Stimulated activated CD4-positive, alpha-beta T cell treated with anti-CD3 and anti-CD28 coated beads, Interleukin-1b, Interleukin-23, amount 100 ng/mL, for 4 hours (primary cell): Measurements from ENCODE around the gene SPATA25.
"Not testable (repeated sequence)": the region's sequence is repeated elsewhere in the genome, so short reads cannot be mapped to it uniquely, and the experiment has no call there.

Experiments used
- DNase-seq, 2 donors: peaks; one replicate each; pipeline ENCODE4 v3.0.0-alpha.2; 2020; ENCODE audit warnings: low read depth in 2 of 2

SPATA25 gene, protein sequence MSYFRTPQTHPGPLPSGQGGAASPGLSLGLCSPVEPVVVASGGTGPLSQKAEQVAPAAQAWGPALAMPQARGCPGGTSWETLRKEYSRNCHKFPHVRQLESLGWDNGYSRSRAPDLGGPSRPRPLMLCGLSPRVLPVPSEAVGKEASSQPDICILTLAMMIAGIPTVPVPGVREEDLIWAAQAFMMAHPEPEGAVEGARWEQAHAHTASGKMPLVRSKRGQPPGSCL

DNA sequence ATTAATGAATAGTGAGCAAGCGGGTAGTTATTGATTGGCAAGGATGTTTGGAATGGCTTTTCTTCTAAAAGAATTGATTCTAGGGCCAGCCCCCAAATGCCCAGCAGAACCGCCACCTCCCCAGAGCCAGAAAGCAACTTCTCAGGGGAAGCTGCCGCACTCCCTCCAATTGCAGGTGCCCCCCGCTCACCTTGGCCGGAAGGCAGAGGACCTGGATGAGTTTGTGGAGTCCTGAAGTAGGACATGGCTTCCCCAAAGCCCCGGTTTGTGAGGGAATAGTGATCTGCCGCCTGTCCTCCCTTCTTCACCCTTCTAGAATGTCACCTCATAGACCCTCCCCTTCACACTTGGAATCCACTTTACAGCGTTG is at the start of gene SPATA25:
Gene SPATA25, minus strand, starts transcription at position 277 of the 370 bp plus-strand sequence. Its CDS starts 32 bp downstream, at position 245.
- no peak for DNase-seq

GRCh38 chr20:45935416-45936046 is 48.1 kb upstream of the SPATA25 start:
- no peak for DNase-seq

GRCh38 chr20:45934586-45935415 is 47.4 kb upstream of the SPATA25 start, which contains the start of gene PCIF1:
Gene PCIF1 (plus strand): TSS chr20:45934683. CDS start chr20:45939000, 4,317 bp downstream.
- DNase-seq = peak; percentile 98 to 99

- no peak for DNase-seq
Observed at GRCh38 chr20:45934046-45934585, 46.7 kb upstream of the SPATA25 start.

DNA sequence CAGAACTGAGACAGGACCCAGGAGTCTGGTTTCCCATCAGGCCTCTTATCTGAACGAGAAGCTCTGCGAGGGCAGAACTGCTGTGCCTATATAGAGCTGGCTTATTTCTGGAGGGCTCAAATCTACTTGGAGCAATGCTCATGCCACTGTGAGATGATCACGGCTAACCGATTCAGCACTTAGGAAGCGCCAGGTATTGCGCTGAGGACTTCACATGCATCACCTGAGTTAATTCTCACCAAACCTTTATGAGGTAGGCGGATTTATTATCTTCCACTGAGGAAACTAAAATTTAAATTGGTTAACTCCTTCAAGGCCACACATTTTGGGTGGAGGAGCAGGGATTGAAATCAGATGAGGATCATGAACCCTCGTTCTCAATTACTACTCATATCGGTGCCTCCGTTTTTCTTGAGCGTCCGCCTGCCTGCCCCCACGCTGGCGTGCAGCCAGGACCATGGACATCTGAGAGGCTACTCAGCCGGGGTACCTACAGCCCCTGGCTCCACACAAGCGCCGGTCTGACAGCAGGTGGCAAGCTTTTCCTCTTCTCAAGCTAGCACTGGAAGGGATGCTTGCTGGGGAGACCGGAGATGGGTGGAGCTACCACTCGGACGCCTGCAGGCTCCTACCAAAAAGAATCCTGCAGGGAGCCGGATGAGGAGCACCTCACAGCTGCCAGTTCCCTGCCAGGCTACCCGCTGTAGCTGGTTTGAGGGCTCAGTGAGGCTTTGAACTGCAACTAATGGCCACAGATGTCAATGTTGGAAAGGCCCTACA is 46.0 kb upstream of the SPATA25 start:
- DNase-seq = peak; percentile 29

DNA sequence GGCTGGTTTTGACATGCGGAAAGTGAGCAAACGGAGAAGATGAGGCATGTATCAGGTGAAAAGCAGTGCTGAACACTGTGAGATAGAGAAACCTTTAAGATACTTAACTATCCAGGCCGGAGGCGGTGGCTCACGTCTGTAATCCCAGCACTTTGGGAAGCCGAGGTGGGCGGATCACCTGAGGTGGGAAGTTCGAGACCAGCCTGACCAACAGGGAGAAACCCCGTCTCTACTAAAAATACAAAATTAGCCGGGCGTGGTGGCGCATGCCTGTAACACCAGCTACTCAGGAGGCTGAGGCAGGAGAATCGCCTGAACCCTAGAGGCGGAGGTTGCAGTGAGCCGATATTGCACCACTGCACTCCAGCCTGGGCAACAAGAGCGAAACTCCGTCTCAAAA is 44.3 kb upstream of the SPATA25 start:
- DNase-seq = not testable (repeated sequence)

DNA sequence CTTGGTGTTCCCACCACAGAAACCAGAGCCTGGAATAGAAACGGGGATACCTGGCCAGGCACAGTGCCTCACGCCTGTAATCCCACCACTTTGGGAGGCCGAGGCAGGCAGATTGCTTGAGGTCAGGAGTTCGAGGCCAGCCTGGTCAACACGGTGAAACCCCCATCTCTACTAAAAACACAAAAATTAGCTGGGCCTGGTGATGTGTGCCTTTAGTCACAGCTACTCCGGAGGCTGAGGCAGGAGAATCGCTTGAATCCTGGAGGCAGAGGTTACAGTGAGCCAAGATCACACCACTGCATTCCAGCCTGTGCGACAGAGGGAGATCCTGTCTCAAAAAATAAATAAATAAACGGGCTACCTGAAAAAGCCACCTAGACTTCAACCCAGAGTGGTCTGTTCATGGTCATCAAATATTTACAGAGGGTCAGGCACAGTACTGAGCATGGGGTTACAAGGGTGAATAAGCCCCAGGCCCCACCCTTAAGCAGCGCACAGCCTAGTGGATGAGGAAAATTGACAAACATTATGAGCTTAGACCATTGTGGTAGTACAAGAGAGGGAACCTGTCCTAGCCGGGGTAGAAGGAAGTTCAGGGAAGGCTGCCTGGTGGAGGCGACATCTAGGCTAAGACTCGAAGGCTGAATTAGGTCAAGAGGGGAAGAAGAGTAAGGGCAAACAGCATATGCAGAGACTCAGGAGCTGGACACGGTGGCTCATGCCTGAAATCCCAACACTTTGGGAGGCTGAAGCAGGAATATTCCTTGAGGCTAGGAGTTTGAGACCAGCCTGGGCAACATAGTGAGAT is 39.9 kb upstream of the SPATA25 start:
- DNase-seq = no peak

DNA sequence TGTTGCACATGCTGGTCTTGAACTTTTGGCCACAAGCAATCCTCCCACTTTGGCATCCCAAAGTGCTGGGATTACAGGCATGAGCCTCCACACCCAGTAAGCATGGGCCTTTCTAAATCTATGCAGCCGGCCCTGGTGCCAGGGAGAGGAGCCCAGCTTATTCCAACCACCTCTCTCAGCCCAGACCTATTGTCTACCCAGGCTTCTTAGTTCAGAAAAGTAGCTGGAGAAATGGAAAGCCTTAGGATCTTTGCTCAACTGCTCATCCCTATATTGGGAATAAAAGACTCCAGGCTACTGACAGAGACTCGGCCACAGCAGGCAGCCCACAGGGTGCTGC is 39.3 kb upstream of the SPATA25 start:
- DNase-seq = no peak

DNA sequence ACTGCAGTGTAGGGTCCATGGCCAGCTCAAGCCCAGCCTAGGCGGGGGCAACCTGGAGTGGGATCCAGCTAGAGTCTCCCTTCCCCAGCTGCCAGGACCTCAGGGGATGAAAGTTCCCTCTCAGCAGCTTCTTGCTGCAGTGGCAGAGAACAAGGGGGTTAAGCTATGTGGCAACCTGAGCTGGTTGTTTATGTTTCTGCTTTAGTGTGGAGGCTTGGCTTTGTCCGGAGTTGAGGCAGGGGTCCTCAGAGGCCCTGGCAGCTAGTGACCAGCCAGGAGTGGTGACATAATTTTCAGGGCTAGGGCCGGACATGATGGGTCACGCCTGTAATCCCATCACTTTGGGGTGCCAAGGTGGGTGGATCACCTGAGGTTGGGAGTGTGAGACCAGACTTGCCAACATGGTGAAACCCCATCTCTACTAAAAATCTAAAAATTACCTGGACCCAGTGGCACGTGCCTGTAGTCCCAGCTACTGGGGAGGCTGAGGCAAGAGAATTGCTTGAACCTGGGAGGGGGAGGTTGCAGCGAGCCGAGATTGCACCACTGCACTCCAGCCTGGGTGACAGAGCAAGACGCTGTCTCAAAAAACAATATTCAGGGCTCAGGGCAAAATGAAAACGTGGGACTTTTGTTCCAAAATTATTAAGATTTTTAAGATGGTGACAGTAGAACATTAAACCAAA is 38.5 kb upstream of the SPATA25 start:
- DNase-seq = no peak

DNA sequence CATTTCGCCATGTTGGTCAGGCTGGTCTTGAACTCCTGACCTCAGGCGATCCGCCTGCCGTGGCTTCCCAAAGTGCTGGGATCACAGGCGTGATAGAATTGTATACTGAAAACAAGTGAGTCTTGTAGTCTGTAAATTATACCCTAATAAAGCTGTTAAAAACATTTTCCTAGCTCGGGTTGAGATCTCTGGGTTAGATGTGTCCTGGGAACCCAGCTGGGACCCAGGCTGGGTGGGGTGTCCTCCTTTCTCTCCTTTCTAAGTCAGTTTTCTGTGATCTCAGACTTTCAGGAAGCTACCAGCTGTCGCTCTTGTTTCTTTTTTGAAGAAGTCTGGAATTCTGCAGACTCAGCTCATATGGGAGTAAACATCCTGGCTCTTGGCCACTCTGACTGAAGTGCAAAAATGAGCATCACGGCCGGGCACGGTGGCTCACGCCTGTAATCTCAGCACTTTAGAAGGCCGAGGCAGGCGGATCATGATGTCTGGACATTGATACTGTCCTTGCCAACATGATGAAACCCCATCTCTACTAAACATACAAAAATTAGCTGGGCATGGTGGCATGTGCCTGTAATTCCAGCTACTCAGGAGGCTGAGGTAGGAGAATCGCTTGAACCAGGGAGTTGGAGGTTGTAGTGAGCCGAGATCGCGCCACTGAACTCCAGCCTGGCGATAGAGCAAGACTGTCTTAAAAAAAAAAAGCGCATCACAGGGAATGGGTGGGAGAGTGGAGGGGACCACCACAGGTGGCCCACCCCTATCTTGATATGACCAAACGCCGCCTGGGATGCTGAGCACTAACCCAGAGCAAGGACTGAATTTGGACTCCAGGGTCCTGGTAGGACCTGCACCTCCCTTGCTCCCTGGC is 37.2 kb upstream of the SPATA25 start:
- no peak for DNase-seq

- no peak for DNase-seq
Observed at GRCh38 chr20:45921337-45922189, 34.1 kb upstream of the SPATA25 start.

GRCh38 chr20:45920462-45921336 is 33.3 kb upstream of the SPATA25 start:
- no peak for DNase-seq

GRCh38 chr20:45919542-45920399 is 32.3 kb upstream of the SPATA25 start:
- no peak for DNase-seq

DNA sequence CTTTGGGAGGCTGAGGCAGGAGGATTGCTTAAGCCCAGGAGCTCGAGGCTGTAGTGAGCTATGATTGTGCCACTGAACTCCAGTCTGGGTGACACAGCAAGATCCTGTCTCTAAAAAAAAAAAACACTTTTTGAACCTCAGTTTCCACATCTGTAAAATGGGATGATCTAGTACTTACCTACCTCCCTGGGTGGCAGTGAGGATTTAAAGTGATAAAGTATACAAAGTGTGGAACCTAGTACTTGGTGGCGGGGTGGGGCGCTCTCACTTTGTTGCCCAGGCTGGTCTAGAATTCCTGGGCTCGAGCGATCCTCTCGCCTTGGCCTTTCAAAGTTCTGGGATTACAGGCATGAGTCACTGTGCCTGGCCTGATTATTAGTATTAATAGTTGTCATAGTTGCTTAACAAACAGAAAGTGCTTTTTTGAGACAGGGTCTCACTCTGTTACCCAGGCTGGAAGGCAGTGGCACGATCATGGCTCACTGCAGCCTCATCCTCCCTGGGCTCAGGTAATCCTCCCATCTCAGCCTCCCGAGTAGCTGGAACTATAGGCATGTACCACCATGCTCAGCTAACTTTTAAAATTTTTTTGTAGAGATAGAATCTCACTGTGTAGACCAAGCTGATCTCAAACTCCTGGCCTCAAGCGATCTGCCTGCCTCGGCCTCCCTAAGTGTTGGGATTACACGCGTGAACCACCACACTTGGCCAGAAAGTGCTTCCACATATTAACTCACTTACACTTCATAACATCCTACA is 31.5 kb upstream of the SPATA25 start:
- DNase-seq = no peak

GRCh38 chr20:45918182-45918737 is 30.8 kb upstream of the SPATA25 start:
- no peak for DNase-seq
